ENCODE measurements around the gene NCDN.

DNA sequence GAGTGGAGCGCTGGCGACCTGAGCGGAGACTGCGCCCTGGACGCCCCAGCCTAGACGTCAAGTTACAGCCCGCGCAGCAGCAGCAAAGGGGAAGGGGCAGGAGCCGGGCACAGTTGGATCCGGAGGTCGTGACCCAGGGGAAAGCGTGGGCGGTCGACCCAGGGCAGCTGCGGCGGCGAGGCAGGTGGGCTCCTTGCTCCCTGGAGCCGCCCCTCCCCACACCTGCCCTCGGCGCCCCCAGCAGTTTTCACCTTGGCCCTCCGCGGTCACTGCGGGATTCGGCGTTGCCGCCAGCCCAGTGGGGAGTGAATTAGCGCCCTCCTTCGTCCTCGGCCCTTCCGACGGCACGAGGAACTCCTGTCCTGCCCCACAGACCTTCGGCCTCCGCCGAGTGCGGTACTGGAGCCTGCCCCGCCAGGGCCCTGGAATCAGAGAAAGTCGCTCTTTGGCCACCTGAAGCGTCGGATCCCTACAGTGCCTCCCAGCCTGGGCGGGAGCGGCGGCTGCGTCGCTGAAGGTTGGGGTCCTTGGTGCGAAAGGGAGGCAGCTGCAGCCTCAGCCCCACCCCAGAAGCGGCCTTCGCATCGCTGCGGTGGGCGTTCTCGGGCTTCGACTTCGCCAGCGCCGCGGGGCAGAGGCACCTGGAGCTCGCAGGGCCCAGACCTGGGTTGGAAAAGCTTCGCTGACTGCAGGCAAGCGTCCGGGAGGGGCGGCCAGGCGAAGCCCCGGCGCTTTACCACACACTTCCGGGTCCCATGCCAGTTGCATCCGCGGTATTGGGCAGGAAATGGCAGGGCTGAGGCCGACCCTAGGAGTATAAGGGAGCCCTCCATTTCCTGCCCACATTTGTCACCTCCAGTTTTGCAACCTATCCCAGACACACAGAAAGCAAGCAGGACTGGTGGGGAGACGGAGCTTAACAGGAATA, 19.7 kb downstream of the NCDN start:
- TF ChIP-seq, protein P1, sequence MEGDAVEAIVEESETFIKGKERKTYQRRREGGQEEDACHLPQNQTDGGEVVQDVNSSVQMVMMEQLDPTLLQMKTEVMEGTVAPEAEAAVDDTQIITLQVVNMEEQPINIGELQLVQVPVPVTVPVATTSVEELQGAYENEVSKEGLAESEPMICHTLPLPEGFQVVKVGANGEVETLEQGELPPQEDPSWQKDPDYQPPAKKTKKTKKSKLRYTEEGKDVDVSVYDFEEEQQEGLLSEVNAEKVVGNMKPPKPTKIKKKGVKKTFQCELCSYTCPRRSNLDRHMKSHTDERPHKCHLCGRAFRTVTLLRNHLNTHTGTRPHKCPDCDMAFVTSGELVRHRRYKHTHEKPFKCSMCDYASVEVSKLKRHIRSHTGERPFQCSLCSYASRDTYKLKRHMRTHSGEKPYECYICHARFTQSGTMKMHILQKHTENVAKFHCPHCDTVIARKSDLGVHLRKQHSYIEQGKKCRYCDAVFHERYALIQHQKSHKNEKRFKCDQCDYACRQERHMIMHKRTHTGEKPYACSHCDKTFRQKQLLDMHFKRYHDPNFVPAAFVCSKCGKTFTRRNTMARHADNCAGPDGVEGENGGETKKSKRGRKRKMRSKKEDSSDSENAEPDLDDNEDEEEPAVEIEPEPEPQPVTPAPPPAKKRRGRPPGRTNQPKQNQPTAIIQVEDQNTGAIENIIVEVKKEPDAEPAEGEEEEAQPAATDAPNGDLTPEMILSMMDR (IDR thresholded peaks at IDR 0.05), result no peak
- TF ChIP-seq POLR2A (IDR thresholded peaks at IDR 0.05), result no peak
